Panc1 (cell line): Measurements from ENCODE around the gene GNS. TPM values are rescaled to one million over a fixed set of nuclear protein-coding genes. Genes with fewer than 3 reads are reported as not detected.

Source experiments
- ATAC-seq: fragments of 200-7000 bp; cut with Tn5 transposase; 2 replicates; pipeline ENCODE4 v1.9.1; 2020; ENCODE audit warnings: mild to moderate bottlenecking, moderate library complexity
- BruUV-seq: library from RNA; stranded (reverse); fragments of 400-500 nt; replicated peaks from 2 replicates; lab custom pipeline; 2021; lab: Mats Ljungman, UMichigan
- CTCF ChIA-PET: fragments of 300-600 bp; sonication (Branson Sonifier 250); formaldehyde crosslinking; loops from one replicate; lab custom pipeline; 2022; ENCODE audit warnings: antibody characterized with exemption; lab: Charles Lee
- POLR2A ChIA-PET: fragments of 300-600 bp; sonication (Branson Sonifier 250); formaldehyde crosslinking; loops from one replicate; lab custom pipeline; 2022; ENCODE audit warnings: antibody characterized with exemption; lab: Charles Lee
- DNase-seq: peaks from one replicate; pipeline ENCODE4 v3.0.0-alpha.2; 2010; ENCODE audit warnings: low read depth, low spot score
- H3K27ac ChIP-seq: 2 replicates; pipeline ENCODE4 v1.5.1; 2011; ENCODE audit warnings: mild to moderate bottlenecking, low read length, inconsistent platforms
- H3K27me3 ChIP-seq: fragments of 200-500 bp; sonication (Bioruptor generic); 2 replicates; pipeline ENCODE4 v1.6.0; 2014; ENCODE audit warnings: low read length, inconsistent platforms; ENCODE audit not compliant: control insufficient read depth, insufficient read depth
- H3K36me3 ChIP-seq: fragments of 200-500 bp; sonication (Bioruptor generic); 2 replicates; pipeline ENCODE4 v1.5.1; 2014; ENCODE audit warnings: inconsistent platforms, mild to moderate bottlenecking, low read length, moderate library complexity; ENCODE audit not compliant: control insufficient read depth, insufficient read depth
- H3K4me1 ChIP-seq: 2 replicates; pipeline ENCODE4 v1.5.1; 2011; ENCODE audit warnings: inconsistent platforms, mild to moderate bottlenecking, low read length, moderate library complexity; ENCODE audit not compliant: control insufficient read depth, insufficient read depth
- H3K4me3 ChIP-seq, 2 experiments: 2 replicates each; pipeline ENCODE4 v1.5.1; 2011 to 2012; ENCODE audit warnings: low read depth in 2 of 2, low read length in 2 of 2, mild to moderate bottlenecking in 2 of 2, inconsistent platforms in 1 of 2, moderate library complexity in 1 of 2
- H3K9me3 ChIP-seq: fragments of 200-500 bp; sonication (Bioruptor generic); 2 replicates; pipeline ENCODE4 v1.5.1; 2014; ENCODE audit warnings: low read depth, mild to moderate bottlenecking, inconsistent platforms, low read length, moderate library complexity; ENCODE audit not compliant: control insufficient read depth, insufficient read depth
- CTCF ChIP-seq: fragments of 450-650 bp; IDR thresholded peaks from 2 replicates; pipeline ENCODE4 v1.5.1; 2017; ENCODE audit warnings: mild to moderate bottlenecking
- POLR2AphosphoS5 ChIP-seq: IDR thresholded peaks from 2 replicates; pipeline ENCODE4 v1.6.1; 2012; ENCODE audit warnings: mild to moderate bottlenecking, low read depth, low read length, moderate library complexity
- REST ChIP-seq, 2 experiments: IDR thresholded peaks; 2 replicates each; pipeline ENCODE4 v1.6.1; 2011 to 2012; ENCODE audit warnings: low read depth in 2 of 2, control low read depth in 1 of 2, low read length in 1 of 2, mild to moderate bottlenecking in 1 of 2, moderate library complexity in 1 of 2; ENCODE audit not compliant: insufficient read depth in 1 of 2
- SIN3A ChIP-seq: IDR thresholded peaks from 2 replicates; pipeline ENCODE4 v1.6.1; 2012; ENCODE audit warnings: low read depth, mild to moderate bottlenecking, low read length, moderate library complexity, borderline replicate concordance; ENCODE audit not compliant: insufficient read depth
- TCF7L2 ChIP-seq: IDR thresholded peaks from 2 replicates; pipeline ENCODE4 v1.6.1; 2011; ENCODE audit warnings: mild to moderate bottlenecking, low read depth, low read length, inconsistent platforms
- in situ Hi-C: cut with HindIII; loops from 2 replicates; pipeline ENCODE4 v1.10.0; 2016; ENCODE audit warnings: low sequenced_read_pairs, low pct_unique_long_range_greater_than_20kb
- intact Hi-C: fragments of 100-400 bp; cut with micrococcal nuclease; formaldehyde crosslinking; loops from one replicate; pipeline ENCODE4 v1.10.0; 2022; ENCODE audit not compliant: unreplicated experiment
- total RNA-seq: library from RNA; stranded (reverse); gene quantifications from one replicate; pipeline ENCODE4 v1.2.1, GENCODE V29; 2021; ENCODE audit not compliant: unreplicated experiment

Gene GNS
- total RNA-seq, 1 experiment from 2014 or later, result 117 TPM

GRCh38 chr12:64713376-64713775 is 45.8 kb downstream of the GNS start:
- H3K9me3 ChIP-seq, result no peaks in the 10 kb centered on the region
- peaks cover 3% of the 10 kb centered on the region; the same call in 1 of the 2 replicates for H3K36me3 ChIP-seq
- no peak overlapping the region for H3K27ac ChIP-seq
- ATAC-seq (no peak), DNase-seq (no peak)
- H3K4me1 ChIP-seq, result no peaks in the 10 kb centered on the region
- CTCF ChIA-PET, result no interaction called here
- in situ Hi-C loops, result no loop called here
- H3K27me3 ChIP-seq, result no peaks in the 10 kb centered on the region
- H3K4me3 ChIP-seq, result no peak overlapping the region
- BruUV-seq, result no TSS peak
- POLR2A ChIA-PET, result interaction anchor here (0.7 kb wide), 1 partner anchor 530 kb away, joined by 3 read pairs; no protein-coding TSS in a partner anchor
- no peak for TF ChIP-seq TCF7L2
- TF ChIP-seq CTCF, result no peak
- no peak for TF ChIP-seq SIN3A
- no peak for TF ChIP-seq REST (IDR thresholded peaks at IDR 0.05; ENCODE audit: insufficient read depth in 1 of 2, low read depth in 2 of 2, low read length in 1 of 2)
- no peak for TF ChIP-seq POLR2AphosphoS5
- intact Hi-C loops, result no loop called here

- no peaks in the 10 kb centered on the region for H3K27me3 ChIP-seq
- H3K4me1 ChIP-seq, result no peaks in the 10 kb centered on the region
- ATAC-seq, result no peak
- CTCF ChIA-PET, result no interaction called here
- no peaks in the 10 kb centered on the region for H3K9me3 ChIP-seq
- in situ Hi-C loops, result no loop called here
- H3K4me3 ChIP-seq, result no peak overlapping the region
- DNase-seq, result no peak
- no peak overlapping the region for H3K27ac ChIP-seq
- no TSS peak for BruUV-seq
- intact Hi-C loops, result no loop called here
- TF ChIP-seq TCF7L2 (no peak), CTCF (no peak), REST (IDR thresholded peaks at IDR 0.05; ENCODE audit: insufficient read depth in 1 of 2, low read depth in 2 of 2, low read length in 1 of 2) (no peak), SIN3A (no peak), POLR2AphosphoS5 (no peak)
- 0 out of 2 replicates have a peak, but pooled peaks cover 3% of the 10 kb centered on the region for H3K36me3 ChIP-seq
- POLR2A ChIA-PET, result no interaction called here
Measured at GRCh38 chr12:64709429-64709828, 49.8 kb downstream of the GNS start.
